GM21390 (cell line): ENCODE results near the gene RIC8B.

Experiments used
- ATAC-seq: cut with Tn5 transposase; IDR thresholded peaks from one replicate; pipeline ENCODE4 v1.9.1; 2021; ENCODE audit not compliant: unreplicated experiment

RIC8B gene

GRCh38 chr12:106866426-106867080 lies 92.1 kb downstream of the RIC8B start:
- no peak for ATAC-seq

DNA sequence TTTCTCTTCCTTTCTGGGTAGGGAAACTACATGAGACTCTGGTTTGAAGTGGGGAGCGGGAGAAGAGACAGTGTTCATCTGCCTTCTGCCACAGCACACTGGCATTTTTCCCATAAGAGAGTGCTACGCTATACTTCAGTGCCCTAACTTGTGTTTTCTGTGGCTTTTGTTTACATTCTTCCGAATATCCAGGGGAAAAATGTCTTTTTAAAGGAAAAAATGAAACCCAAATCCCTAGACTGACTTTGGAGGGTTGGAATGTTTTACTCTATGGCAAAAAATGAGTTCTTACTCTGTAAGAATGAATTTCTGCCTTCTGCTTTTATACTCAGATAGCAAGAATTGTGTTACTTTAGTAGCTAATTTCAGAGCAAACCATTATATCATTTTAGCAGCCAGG lies 93.2 kb downstream of the RIC8B start:
- ATAC-seq, result no peak

DNA sequence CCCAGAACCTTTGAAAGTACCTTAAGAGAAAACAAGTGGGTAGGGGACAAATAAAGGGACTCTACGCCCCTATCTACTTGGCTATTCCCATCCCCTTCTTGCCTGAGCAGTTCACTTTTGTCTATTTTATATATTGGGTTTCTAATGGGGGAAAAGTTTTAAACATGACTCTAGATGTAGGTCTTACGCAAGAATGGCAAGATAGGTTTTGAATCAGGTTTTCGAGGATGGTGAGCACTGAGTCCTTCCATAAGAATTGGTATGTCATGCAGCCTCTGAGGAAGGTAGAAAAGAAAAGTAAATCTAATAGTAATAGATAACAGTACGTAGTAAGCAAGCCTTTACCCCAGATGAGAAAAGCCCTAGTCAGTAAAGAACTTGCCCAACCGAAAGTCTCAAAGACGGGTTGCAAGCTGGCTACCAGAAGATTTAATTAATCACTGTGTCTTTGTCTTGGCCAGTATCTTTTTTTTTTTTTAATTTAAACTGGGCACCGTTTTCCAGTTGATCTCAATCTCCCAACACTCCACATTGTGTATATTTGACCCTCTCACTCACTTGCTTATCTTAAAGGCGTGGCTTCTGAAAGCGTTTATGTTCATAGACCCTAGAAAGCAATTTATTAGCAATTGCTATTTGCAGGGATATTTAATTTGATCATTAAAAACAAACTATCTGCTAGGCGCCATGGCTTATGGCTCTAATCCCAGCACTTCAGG lies 94.7 kb downstream of the RIC8B start:
- no peak for ATAC-seq

DNA sequence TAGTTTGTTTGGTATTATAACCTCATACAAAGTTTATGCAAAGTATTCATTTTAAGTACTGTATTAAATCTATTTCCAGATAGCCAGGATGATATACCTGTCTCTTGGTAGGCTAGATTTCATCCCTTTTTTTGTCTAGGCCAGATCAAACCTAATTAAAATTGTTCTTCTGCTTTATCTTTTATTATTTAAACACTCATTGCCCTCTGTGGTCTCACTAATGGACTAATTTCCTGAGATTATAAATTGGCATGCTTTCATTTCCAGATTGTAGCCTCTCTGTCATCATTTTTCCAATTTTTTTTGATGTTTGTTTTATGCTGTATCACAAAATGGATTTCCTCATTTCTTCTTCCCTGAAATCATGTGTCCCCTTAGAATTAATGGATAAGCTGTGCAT lies 95.6 kb downstream of the RIC8B start:
- no peak for ATAC-seq

- ATAC-seq, result no peak
These were observed 97.0 kb downstream of the RIC8B start for GRCh38 chr12:106871477-106871876.

- ATAC-seq, result no peak
These were observed 99.5 kb downstream of the RIC8B start for GRCh38 chr12:106873983-106874382.

GRCh38 chr12:106878804-106879203 lies 104.3 kb downstream of the RIC8B start:
- no peak for ATAC-seq

DNA sequence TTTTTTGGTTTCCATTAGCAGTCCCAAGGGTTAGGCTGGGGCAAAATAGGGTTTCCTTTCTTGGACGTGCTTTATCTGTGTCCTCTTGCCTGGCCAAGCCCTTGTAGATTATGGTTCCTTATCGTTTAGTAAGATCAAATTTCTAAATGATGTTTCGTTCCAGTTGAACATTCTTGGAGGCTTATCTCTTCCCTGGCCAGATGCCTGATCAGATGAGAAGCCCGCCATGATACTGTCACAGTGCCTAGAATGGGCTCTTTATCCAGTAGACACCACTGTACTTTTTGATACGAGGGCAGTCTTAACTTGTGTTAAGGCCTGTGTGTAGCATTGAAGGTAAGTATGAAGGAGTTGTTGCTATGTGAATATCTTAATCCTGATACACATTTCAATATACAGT lies 105.1 kb downstream of the RIC8B start:
- no peak for ATAC-seq

- ATAC-seq, result no peak
These were observed 108.9 kb downstream of the RIC8B start for GRCh38 chr12:106883426-106883825.

DNA sequence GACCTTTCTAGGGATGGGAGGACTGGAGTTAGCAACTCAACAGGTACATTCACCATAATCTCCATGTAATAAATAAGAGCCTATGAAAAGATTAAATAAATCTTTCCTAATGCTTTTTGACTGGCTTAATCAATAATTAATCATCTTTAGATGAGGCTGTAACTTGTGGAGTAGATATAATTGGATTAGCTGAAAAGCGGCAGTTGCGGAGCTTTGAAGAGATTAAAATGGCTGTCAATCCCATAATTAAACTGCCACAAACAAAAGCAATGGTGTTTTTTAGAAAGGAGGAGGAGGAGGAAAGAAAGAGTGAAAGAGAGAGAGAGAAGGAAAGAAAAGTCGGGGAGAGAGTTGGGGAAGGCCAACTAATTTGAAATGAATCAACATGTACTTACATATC lies 110.5 kb downstream of the RIC8B start:
- no peak for ATAC-seq

GRCh38 chr12:106885541-106886249 lies 111.2 kb downstream of the RIC8B start:
- ATAC-seq, result no peak

GRCh38 chr12:106886932-106887331 lies 112.5 kb downstream of the RIC8B start:
- ATAC-seq, result no peak

- ATAC-seq, result no peak
These were observed 114.0 kb downstream of the RIC8B start for GRCh38 chr12:106888348-106888970.

- no peak for ATAC-seq
These were observed 114.8 kb downstream of the RIC8B start for GRCh38 chr12:106889326-106889725.

DNA sequence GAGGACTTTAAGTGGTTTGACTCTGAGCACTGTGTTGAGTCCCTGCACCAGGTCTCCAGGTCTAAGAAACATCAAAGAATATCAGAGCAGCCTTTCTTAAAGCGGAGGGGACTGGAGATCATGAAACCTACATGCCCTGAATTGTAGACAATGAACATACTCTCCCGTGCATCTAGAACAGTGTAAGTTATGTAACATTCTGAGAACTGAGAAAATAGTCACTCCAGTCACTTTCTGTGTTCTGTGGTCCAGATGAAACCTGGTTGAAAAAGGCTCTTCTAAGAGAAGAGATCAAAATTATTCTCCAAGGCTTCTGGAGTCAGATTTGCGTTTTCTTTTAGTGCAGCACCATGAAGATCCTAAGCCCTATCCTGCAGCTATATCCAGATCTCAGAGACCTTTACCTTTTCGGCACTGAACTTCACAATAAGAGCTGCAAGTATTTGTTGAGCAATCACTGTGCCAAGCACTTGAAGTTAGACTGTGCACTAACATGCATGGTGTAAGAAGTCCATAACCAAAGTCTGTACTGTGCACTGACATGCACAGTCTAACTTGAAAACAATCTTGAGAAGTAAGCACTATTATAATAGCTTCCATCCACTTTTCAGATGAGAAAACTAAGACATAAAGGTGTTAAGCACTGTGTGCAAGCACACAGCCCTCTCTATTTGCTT lies 115.6 kb downstream of the RIC8B start:
- ATAC-seq, result no peak

DNA sequence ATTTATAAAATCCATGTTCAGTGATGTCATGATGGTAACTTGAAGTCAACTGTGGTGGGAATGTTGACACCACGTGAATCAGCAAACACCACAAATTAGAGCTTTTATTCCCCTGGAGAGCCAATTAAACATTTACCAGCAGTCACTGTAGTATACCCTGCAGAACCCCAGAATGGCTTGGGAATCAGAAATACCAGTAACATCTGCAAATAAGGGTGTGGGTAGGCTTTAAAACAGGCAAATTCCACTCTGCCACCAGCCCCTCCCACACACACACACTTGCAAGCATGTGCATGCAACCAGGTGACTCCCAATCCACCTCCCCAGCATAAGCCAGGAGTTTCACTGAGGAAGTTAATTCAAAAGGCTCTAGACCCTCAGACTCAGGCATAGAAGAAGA lies 117.6 kb downstream of the RIC8B start:
- ATAC-seq, result no peak

GRCh38 chr12:106893451-106893850 lies 119.0 kb downstream of the RIC8B start:
- ATAC-seq, result no peak

GRCh38 chr12:106894774-106895173 lies 120.3 kb downstream of the RIC8B start:
- ATAC-seq, result no peak

- no peak for ATAC-seq
These were observed 122.1 kb downstream of the RIC8B start for GRCh38 chr12:106896603-106897002.

DNA sequence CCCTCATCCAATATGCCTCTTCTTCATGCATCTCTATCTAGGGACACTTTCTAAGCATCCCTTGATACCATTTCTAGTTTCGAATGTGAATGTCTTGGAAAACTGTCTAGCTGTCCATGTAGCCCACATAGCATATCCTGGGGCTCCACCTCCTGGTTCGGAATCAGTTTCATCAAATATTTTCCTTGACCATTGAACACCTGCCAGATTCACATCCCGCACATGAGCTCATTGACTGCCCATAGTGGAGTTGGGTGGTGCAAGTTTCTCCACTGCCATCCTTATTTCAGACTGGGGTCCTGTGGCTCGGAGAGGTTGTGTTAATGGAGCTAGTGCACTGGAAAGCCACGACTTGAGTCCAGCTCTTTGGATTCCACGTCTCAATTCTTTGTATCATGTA lies 122.6 kb downstream of the RIC8B start:
- ATAC-seq, result no peak
